Muscle of leg (tissue), 11 donors: ENCODE measurements around the gene NFIC. TPM values are rescaled to one million over a fixed set of nuclear protein-coding genes. Genes with fewer than 3 reads are reported as not detected.
"Not testable (repeated sequence)": the region's sequence is repeated elsewhere in the genome, so short reads cannot be mapped to it uniquely, and the experiment has no call there.

ENCODE experiments used
- DNase-seq: peaks from one replicate; pipeline ENCODE4 v3.0.0; 2013
- H3K27ac ChIP-seq: one replicate; pipeline ENCODE4 v1.5.1; 2013; ENCODE audit warnings: mild to moderate bottlenecking, low read length, control low read depth
- H3K27me3 ChIP-seq: one replicate; pipeline ENCODE4 v1.6.1; 2013; ENCODE audit warnings: low read length; ENCODE audit not compliant: control insufficient read depth, insufficient read depth
- H3K36me3 ChIP-seq: one replicate; pipeline ENCODE4 v1.6.1; 2013; ENCODE audit warnings: low read length; ENCODE audit not compliant: control insufficient read depth, insufficient read depth
- H3K4me1 ChIP-seq: one replicate; pipeline ENCODE4 v1.6.1; 2013; ENCODE audit warnings: low read length; ENCODE audit not compliant: control insufficient read depth, insufficient read depth
- H3K4me3 ChIP-seq: one replicate; pipeline ENCODE4 v1.5.1; 2013; ENCODE audit warnings: low read length, control low read depth
- H3K9me3 ChIP-seq: replicated peaks from 2 replicates; pipeline ENCODE4 v1.6.1; 2013; ENCODE audit warnings: low read depth, low read length; ENCODE audit not compliant: control insufficient read depth
- WGBS: methylation state at CpG from one replicate; pipeline ENCODE4 v1.1.5; 2013; ENCODE audit warnings: missing lambda C conversion rate; ENCODE audit not compliant: insufficient coverage; 5-methylcytosine and 5-hydroxymethylcytosine counted together
- polyA plus RNA-seq, 8 donors: library from polyadenylated mRNA; unstranded; fragments of 120-200 nt; gene quantifications; one replicate each; pipeline versions ENCODE4 v1.2.1 to v1.2.3, GENCODE V29; 2013; ENCODE audit warnings: inconsistent platforms in 1 of 8, low replicate concordance in 1 of 8; ENCODE audit not compliant: insufficient read length in 8 of 8, insufficient read depth in 1 of 8
- total RNA-seq: library from RNA; stranded (reverse); fragments of 120-200 nt; gene quantifications from one replicate; pipeline ENCODE4 v1.2.4, GENCODE V29; 2013

NFIC gene
- total and polyA plus RNA-seq, 9 donors, result 18.4 to 54.5 (median 47.0) TPM

DNA sequence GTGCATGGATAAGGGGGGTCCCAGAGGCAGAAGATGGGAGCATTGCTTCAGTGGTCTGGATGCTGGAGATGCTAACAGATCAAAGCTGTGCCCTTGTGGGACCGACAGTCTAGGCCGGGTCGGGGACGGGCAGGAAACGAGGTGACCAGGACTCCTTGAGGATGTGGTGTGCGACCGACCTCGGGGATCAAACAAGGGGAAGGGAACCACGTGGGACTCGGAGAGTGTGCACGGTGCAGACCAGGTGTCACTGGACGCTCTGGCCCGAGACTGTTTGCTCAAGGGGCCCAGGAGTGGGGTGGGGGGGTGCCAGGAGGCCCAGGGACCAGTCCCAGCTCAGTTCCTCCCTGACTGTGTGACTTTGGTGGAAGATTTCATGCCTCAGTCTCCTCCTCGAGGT lies 6.0 kb downstream of the NFIC start:
- Histone ChIP-seq H3K27ac (no peak overlapping the region), H3K9me3 (no peaks in the 10 kb centered on the region)

DNA sequence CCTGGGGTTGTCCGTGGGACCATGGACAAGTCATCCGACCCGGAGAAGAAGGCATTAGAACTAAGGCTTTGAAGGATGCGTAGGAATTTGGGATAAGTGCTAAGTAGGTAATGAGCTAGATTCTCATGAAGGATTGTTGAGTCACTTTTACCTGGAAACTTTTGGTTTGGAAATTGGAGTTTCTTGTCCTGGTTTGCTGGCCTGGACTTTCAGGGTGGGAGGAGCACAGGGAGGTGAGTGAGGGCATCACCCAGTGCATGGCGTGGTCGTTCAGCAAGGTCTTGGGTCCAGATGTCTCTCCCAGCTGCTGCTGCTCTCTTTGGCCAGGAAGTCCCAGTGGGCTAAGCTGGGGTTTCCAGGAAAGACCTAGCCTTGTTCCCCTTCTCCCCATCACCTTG lies 7.6 kb downstream of the NFIC start:
- no peak overlapping the region for H3K4me3 ChIP-seq

More for the DNA sequence above, 6.0 kb downstream of the NFIC start:
- peaks cover 14% of the 10 kb centered on the region for H3K36me3 ChIP-seq
- 34% methylated on average over 3 of the region's 14 CpGs for WGBS
- no peak overlapping the region for H3K4me3 ChIP-seq
- peaks cover 56% of the 10 kb centered on the region for H3K4me1 ChIP-seq
- H3K27me3 ChIP-seq, result no peaks in the 10 kb centered on the region
- DNase-seq, result no peak

DNA sequence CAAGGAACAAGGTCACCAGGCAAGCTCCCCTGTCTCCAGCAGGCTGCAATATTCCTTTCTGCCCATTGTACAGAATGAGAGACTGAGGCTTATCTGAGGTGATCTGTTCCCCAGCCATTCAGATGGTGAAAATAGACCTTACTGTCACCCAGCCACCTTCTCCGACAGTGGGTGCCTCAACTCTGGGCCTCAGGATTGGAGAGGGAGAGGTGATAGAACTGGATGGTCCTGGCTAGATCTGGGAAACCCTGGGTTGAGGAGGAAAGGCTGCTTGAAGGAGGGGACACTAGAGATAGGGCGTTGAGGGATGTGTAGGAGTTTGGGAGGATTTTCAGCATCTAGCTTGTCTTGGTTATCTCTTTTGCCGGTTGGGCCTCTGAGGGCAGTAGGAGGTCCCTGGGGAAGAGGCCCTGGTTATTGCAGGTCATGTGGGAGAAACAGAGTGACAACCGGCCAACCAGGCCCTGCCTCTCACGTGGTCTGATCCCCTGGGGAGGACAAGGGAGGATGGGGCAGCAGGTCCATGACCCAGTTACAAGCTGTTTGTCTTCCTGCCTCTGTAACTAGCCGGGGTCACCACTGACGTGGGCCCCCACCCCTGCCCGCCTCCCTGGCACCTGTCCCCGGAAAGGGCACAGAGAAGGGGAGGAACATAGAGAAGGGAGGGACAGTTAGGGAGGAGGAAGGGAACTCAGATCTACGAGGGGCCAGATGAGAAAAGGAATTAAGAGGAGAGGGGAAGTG lies 8.2 kb downstream of the NFIC start:
- Histone ChIP-seq H3K36me3 (peaks cover 14% of the 10 kb centered on the region), H3K9me3 (no peaks in the 10 kb centered on the region), H3K4me3 (no peak overlapping the region), H3K4me1 (peaks cover 44% of the 10 kb centered on the region), H3K27me3 (no peaks in the 10 kb centered on the region), H3K27ac (peak overlapping the region; percentile 92)
- WGBS, result 38% methylated on average over 9 of the region's 10 CpGs
- DNase-seq, result peak; percentile 62

More for the DNA sequence above, 7.6 kb downstream of the NFIC start:
- WGBS, result 74% methylated on average over 6 of the region's 6 CpGs
- no peak for DNase-seq
- peaks cover 14% of the 10 kb centered on the region for H3K36me3 ChIP-seq
- no peak overlapping the region for H3K27ac ChIP-seq
- no peaks in the 10 kb centered on the region for H3K27me3 ChIP-seq
- no peaks in the 10 kb centered on the region for H3K9me3 ChIP-seq
- peaks cover 45% of the 10 kb centered on the region for H3K4me1 ChIP-seq

DNA sequence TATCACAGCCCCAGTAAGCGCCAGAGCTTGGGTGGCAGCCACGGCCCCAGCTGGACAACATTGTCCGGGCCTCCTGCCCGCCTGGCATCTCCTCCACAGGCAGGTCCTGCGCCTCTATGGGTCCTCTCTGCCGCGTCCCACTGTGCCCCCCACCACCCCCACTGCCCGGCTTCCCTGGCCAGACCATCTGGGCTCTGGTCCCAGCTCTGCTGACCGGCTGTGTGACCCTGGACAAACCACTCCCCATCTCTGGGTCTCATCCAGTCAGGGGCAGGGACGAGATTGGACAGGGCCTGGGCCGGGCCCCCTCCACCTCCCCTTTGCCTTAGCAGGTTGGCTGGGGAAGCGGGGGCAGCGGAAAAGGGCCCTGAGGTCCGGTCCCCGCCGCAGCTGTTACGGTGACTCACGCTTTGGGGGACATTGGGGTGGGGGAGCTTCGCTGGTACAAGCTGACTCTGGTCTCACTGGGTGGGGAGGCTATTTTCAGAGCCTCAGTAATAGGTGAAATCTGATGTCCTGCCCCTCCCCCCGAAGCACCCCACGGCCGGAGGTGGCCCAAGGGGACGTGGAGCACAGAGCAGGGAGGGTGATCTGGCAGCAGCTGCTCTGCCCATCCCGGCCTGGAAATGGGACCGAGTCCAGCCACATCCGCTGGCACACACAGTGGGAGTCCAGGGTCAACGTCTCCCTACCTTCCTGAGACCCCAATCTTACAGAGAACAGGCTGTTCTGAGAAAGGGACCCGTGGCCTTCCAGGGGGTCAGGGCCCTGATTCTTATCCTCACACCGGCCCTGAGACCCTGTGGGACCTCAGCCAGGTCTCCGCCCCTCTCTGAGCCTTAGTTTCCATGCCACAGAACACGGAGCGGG lies 9.1 kb downstream of the NFIC start:
- DNase-seq, result peak; percentile 92
- 26% methylated on average over 21 of the region's 32 CpGs for WGBS
- H3K9me3 ChIP-seq, result no peaks in the 10 kb centered on the region
- no peaks in the 10 kb centered on the region for H3K27me3 ChIP-seq
- H3K36me3 ChIP-seq, result peaks cover 14% of the 10 kb centered on the region
- no peak overlapping the region for H3K4me3 ChIP-seq
- peaks cover 35% of the 10 kb centered on the region for H3K4me1 ChIP-seq
- H3K27ac ChIP-seq, result peak overlapping the region; percentile 92

DNA sequence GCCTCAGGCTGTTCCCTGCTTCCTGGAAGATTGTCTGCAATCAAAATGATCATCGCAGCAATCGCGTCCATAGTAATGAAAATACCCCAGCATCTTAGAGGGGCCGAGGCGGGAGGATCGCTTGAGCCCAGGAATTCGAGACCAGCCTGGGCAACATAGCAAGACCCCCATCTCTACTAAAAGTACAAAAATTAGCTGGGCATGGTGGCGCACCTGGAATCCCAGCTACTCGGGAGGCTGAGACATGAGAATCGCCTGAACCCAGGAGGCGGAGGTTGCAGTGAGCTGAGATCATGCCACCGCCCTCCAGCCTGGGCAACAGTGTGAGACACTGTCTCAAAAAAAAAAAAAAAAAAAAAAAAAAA lies 9.7 kb downstream of the NFIC start:
- not testable (repeated sequence) for H3K9me3 ChIP-seq, H3K36me3 ChIP-seq, DNase-seq, H3K4me3 ChIP-seq, H3K27me3 ChIP-seq
- WGBS, result 77% methylated on average over 3 of the region's 12 CpGs
- H3K4me1 ChIP-seq, result peaks cover 30% of the 10 kb centered on the region
- H3K27ac ChIP-seq, result peak overlapping the region; percentile 92

DNA sequence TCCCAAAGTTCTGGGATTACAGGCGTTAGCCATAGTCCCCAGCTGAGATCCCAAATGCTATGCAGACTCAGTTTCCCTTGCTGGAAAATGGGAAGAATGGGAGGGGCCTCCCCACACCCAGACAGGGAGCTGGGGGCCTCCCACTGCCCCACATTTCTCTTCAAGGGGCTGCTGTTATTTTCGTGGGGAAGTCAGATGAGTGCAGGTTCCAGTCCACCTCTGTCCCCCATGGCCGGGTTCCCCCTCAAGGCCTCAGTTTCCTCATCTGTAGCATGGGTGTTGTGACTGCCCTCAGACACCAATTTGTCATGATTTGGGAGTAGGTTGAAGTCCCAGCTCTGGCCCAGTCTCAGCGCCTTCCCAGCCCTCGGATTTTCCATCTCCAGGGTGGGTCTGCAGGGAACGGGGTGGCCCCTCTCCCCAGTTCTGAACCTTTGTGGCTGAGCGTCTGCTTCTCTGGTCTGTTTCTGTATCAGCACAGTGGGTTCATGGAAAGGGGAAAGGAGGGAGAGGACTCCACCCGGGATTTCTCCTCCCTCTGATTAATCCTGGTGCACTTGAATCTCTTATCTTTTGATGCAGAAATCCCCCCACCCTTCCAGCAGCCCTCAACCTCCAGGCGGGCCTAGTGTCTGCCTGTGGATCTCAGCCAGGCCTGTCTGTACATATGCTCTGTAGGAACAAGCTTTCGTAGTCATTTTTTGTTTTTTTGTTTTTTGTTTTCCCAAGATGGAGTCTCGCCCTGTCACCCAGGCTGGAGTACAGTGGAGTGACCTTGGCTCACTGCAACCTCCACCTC lies 12.2 kb downstream of the NFIC start:
- no peak overlapping the region for H3K27ac ChIP-seq
- H3K36me3 ChIP-seq, result peaks cover 25% of the 10 kb centered on the region
- no peak for DNase-seq
- H3K9me3 ChIP-seq, result no peaks in the 10 kb centered on the region
- H3K4me3 ChIP-seq, result no peak overlapping the region
- peaks cover 37% of the 10 kb centered on the region for H3K4me1 ChIP-seq
- H3K27me3 ChIP-seq, result no peaks in the 10 kb centered on the region
- no CpG with 5 or more reads among the region's 11 CpGs for WGBS

DNA sequence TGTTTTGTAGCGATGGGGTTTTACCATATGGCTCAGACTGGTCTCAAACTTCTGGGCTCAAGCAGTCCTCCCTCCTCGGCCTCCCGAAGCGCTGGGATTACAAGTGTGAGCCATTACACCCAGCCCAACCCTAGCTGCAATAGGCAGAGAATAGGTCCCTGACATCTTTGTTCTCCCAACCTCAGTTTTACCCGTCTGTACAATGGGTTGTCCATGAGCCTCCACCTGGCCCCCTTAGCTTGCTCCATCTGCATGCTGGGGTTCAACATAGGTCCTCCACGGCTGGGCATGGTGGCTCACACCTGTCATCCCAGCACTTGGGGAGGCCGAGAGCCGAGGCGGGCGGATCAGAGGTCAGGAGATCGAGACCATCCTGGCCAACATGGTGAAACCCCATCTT lies 14.4 kb downstream of the NFIC start:
- no peak overlapping the region for H3K27ac ChIP-seq
- H3K4me3 ChIP-seq, result no peak overlapping the region
- peaks cover 26% of the 10 kb centered on the region for H3K36me3 ChIP-seq
- H3K27me3 ChIP-seq, result no peaks in the 10 kb centered on the region
- DNase-seq, result no peak
- WGBS, result 92% methylated on average over 7 of the region's 11 CpGs
- peaks cover 31% of the 10 kb centered on the region for H3K4me1 ChIP-seq
- H3K9me3 ChIP-seq, result no peaks in the 10 kb centered on the region

DNA sequence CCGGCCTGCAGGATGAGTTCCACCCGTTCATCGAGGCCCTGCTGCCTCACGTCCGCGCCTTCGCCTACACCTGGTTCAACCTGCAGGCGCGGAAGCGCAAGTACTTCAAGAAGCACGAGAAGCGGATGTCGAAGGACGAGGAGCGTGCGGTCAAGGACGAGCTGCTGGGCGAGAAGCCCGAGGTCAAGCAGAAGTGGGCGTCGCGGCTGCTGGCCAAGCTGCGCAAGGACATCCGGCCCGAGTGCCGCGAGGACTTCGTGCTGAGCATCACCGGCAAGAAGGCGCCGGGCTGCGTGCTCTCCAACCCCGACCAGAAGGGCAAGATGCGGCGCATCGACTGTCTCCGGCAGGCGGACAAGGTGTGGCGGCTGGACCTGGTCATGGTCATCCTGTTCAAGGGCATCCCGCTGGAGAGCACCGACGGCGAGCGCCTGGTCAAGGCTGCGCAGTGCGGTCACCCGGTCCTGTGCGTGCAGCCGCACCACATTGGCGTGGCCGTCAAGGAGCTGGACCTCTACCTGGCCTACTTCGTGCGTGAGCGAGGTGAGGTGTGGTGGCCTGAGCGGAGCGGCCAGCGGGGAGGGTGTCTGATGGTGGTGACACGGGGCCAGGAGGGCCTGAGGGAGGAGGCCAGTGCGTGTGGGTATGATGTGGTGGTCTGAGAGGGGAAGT lies 15.5 kb downstream of the NFIC start:
- Histone ChIP-seq H3K36me3 (peaks cover 23% of the 10 kb centered on the region), H3K27me3 (no peaks in the 10 kb centered on the region), H3K4me3 (no peak overlapping the region), H3K9me3 (no peaks in the 10 kb centered on the region), H3K4me1 (peaks cover 32% of the 10 kb centered on the region), H3K27ac (no peak overlapping the region)
- no peak for DNase-seq
- 88% methylated on average over 59 of the region's 59 CpGs for WGBS

DNA sequence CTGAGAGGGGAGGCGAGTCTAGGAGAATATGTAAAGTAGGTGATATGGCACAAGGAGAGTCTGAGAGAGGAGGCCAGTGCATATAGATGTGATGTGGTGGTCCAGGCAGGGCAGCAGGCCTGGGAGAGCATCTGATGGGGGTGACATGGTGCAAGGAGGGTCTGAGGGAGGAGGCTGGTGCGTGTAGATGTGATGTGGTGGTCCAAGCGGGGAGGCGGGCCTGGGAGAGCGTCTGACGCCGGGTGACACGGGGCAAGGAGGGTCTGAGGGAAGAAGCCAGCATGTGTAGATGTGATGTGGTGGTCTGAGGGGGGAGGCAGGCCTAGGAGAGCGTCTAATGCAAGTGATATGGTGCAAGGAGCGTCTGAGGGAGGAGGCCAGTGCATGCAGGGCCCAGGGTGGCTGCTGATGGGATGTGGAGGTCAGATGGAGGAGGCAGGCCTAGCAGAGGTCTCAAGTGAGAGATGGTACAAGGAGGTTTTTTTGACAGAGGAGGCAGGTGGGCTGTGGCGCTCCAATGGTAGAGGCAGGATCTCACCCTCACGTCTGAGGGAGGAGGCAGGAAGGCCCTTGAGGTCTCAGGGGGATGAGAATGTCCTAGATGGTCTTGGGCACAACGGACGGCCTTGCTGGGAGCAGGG lies 16.2 kb downstream of the NFIC start:
- H3K9me3 ChIP-seq, result no peaks in the 10 kb centered on the region
- H3K27ac ChIP-seq, result no peak overlapping the region
- H3K4me1 ChIP-seq, result peaks cover 40% of the 10 kb centered on the region
- H3K4me3 ChIP-seq, result no peak overlapping the region
- WGBS, result 87% methylated on average over 14 of the region's 14 CpGs
- DNase-seq, result no peak
- peaks cover 23% of the 10 kb centered on the region for H3K36me3 ChIP-seq
- H3K27me3 ChIP-seq, result no peaks in the 10 kb centered on the region
